NOMO-1 treated with dmso at 0.1 percent for 144 hours (cell line): ENCODE measurements around the gene ME1.
A peak's percentile ranks its signal among the peaks of the same experiment; 100 is the strongest.
"Not testable (repeated sequence)": the region's sequence is repeated elsewhere in the genome, so short reads cannot be mapped to it uniquely, and the experiment has no call there.

Source experiments
- DNase-seq: peaks from one replicate; lab custom pipeline; 2025; ENCODE audit not compliant: unreplicated experiment; lab: John Stamatoyannopoulos, UW

Gene ME1

GRCh38 chr6:83430611-83431544, at the start of gene ME1:
TSS of gene ME1 (minus strand) at chr6:83431051. CDS start at chr6:83430954, 97 bp downstream.
- DNase-seq = peak; percentile 81

- no peak for DNase-seq
These were observed 49.6 kb upstream of the ME1 start for GRCh38 chr6:83480470-83480869.

- no peak for DNase-seq
These were observed 48.5 kb upstream of the ME1 start for GRCh38 chr6:83479389-83479788.

- DNase-seq = no peak
These were observed 46.1 kb upstream of the ME1 start for GRCh38 chr6:83476971-83477370.

GRCh38 chr6:83474309-83474708, 43.5 kb upstream of the ME1 start:
- DNase-seq = no peak

- no peak for DNase-seq
These were observed 41.9 kb upstream of the ME1 start for GRCh38 chr6:83472767-83473166.

- no peak for DNase-seq
These were observed 39.7 kb upstream of the ME1 start for GRCh38 chr6:83470587-83470986.

- no peak for DNase-seq
These were observed 39.1 kb upstream of the ME1 start for GRCh38 chr6:83470001-83470400.

- peak; percentile 73 for DNase-seq
These were observed 36.8 kb upstream of the ME1 start for GRCh38 chr6:83467620-83468036.

- no peak for DNase-seq
These were observed 35.5 kb upstream of the ME1 start for GRCh38 chr6:83466328-83466727.

- DNase-seq = no peak
These were observed 33.7 kb upstream of the ME1 start for GRCh38 chr6:83464381-83465140.

GRCh38 chr6:83463886-83464285, 33.0 kb upstream of the ME1 start:
- DNase-seq = peak; percentile 32

- no peak for DNase-seq
These were observed 31.7 kb upstream of the ME1 start for GRCh38 chr6:83462524-83462923.

- DNase-seq = no peak
These were observed 30.6 kb upstream of the ME1 start for GRCh38 chr6:83461438-83461837.

- DNase-seq = peak; percentile 41
These were observed 28.8 kb upstream of the ME1 start for GRCh38 chr6:83459663-83460062.

- DNase-seq = not testable (repeated sequence)
These were observed 19.2 kb upstream of the ME1 start for GRCh38 chr6:83450015-83450414.

GRCh38 chr6:83444086-83444699, 13.3 kb upstream of the ME1 start:
- DNase-seq = not testable (repeated sequence)

GRCh38 chr6:83443516-83443915, 12.7 kb upstream of the ME1 start:
- DNase-seq = no peak

- peak; percentile 91 for DNase-seq
These were observed 11.9 kb upstream of the ME1 start for GRCh38 chr6:83442752-83443151.

GRCh38 chr6:83439201-83439600, 8.3 kb upstream of the ME1 start:
- DNase-seq = no peak

GRCh38 chr6:83436674-83437073, 5.8 kb upstream of the ME1 start:
- no peak for DNase-seq

- DNase-seq = no peak
These were observed 2.3 kb upstream of the ME1 start for GRCh38 chr6:83433177-83433576.
